Bronchial epithelial cell (primary cell): ENCODE results near the gene FEN1. TPM values are rescaled to one million over a fixed set of nuclear protein-coding genes. Genes with fewer than 3 reads are reported as not detected.

Experiments used
- DNase-seq: peaks from one replicate; pipeline ENCODE4 v3.0.0-alpha.2; 2010; ENCODE audit warnings: low read depth
- FAIRE-seq: peaks from 2 replicates; lab custom pipeline; 2011; peaks lifted over from hg19 to GRCh38; lab: Jason Lieb, UNC
- H3K27me3 ChIP-seq: 2 replicates; pipeline ENCODE4 v1.5.1; 2011; ENCODE audit warnings: low read length; ENCODE audit not compliant: control insufficient read depth, insufficient read depth
- H3K36me3 ChIP-seq: 2 replicates; pipeline ENCODE4 v1.5.1; 2011; ENCODE audit warnings: low read length; ENCODE audit not compliant: control insufficient read depth, insufficient read depth
- H3K4me3 ChIP-seq: 2 replicates; pipeline ENCODE4 v1.5.1; 2011; ENCODE audit warnings: mild to moderate bottlenecking, low read depth, low read length, control low read depth
- CTCF ChIP-seq: IDR thresholded peaks from 2 replicates; pipeline ENCODE4 v1.5.1; 2011; ENCODE audit warnings: mild to moderate bottlenecking, moderate library complexity, low read length, control low read depth, inconsistent platforms; ENCODE audit not compliant: insufficient read depth, severe bottlenecking
- total RNA-seq: library from RNA; depleted of rRNA; stranded (reverse); fragments of >200 nt; gene quantifications from 2 replicates; pipeline ENCODE4 v1.2.1, GENCODE V29; 2014

Gene FEN1
- total RNA-seq, result 5.9 and 9.7 TPM in 2 replicates

- peak; percentile 9 for TF ChIP-seq CTCF
- DNase-seq, result peak; percentile 86
- no peak for FAIRE-seq
- H3K4me3 ChIP-seq, result peak within 1 kb of the TSS; percentile 81
- no peaks in the 10 kb centered on the region for H3K27me3 ChIP-seq
- peaks cover 22% of the 10 kb centered on the region for H3K36me3 ChIP-seq
Observed at GRCh38 chr11:61792310-61793082, at the start of gene FEN1, which contains the start of gene TMEM258. TSS of gene FEN1 (plus strand) at chr11:61792911. CDS start at chr11:61795362, 2,451 bp downstream. TSS of gene TMEM258 (minus strand) at chr11:61792599. CDS start at chr11:61792558, 41 bp downstream.

- H3K36me3 ChIP-seq, result no peaks in the 10 kb centered on the region
- no peaks in the 10 kb centered on the region for H3K27me3 ChIP-seq
- no peak for TF ChIP-seq CTCF
- DNase-seq (no peak), FAIRE-seq (no peak)
- no peak overlapping the region for H3K4me3 ChIP-seq
Observed at GRCh38 chr11:61743486-61744095, 49.1 kb upstream of the FEN1 start.

GRCh38 chr11:61744181-61744580, 48.5 kb upstream of the FEN1 start:
- no peaks in the 10 kb centered on the region for H3K27me3 ChIP-seq
- FAIRE-seq, result no peak
- H3K4me3 ChIP-seq, result no peak overlapping the region
- TF ChIP-seq CTCF, result no peak
- H3K36me3 ChIP-seq, result no peaks in the 10 kb centered on the region
- no peak for DNase-seq

- FAIRE-seq (no peak), DNase-seq (no peak)
- H3K4me3 ChIP-seq, result no peak overlapping the region
- no peaks in the 10 kb centered on the region for H3K36me3 ChIP-seq
- TF ChIP-seq CTCF, result no peak
- H3K27me3 ChIP-seq, result no peaks in the 10 kb centered on the region
Observed at GRCh38 chr11:61744609-61745156, 48.0 kb upstream of the FEN1 start.

- H3K4me3 ChIP-seq, result no peak overlapping the region
- no peak for TF ChIP-seq CTCF
- no peak for DNase-seq
- H3K36me3 ChIP-seq, result no peaks in the 10 kb centered on the region
- no peak for FAIRE-seq
- no peaks in the 10 kb centered on the region for H3K27me3 ChIP-seq
Observed at GRCh38 chr11:61745781-61746441, 46.8 kb upstream of the FEN1 start.
